AG09319 (cell line): ENCODE data around the gene RGR.

Source experiments
- DNase-seq: peaks from one replicate; pipeline ENCODE4 v3.0.0-alpha.2; 2010; ENCODE audit warnings: low read depth; ENCODE audit errors: extremely low read depth
- CTCF ChIP-seq: IDR thresholded peaks from 2 replicates; pipeline ENCODE4 v1.5.1; 2011; ENCODE audit warnings: low read depth, mild to moderate bottlenecking, inconsistent platforms, low read length, moderate library complexity

RGR gene

GRCh38 chr10:84211566-84211965 lies 33.3 kb upstream of the RGR start:
- TF ChIP-seq CTCF = no peak
- no peak for DNase-seq

- DNase-seq = no peak
- no peak for TF ChIP-seq CTCF
Observed at GRCh38 chr10:84212014-84212413, 32.8 kb upstream of the RGR start.

- TF ChIP-seq CTCF = no peak
- no peak for DNase-seq
Observed at GRCh38 chr10:84213076-84213475, 31.8 kb upstream of the RGR start.

GRCh38 chr10:84214046-84214572 lies 30.7 kb upstream of the RGR start:
- DNase-seq = no peak
- TF ChIP-seq CTCF = no peak

- DNase-seq = no peak
- TF ChIP-seq CTCF = no peak; the same call in none of the 2 replicates
Observed at GRCh38 chr10:84214612-84215235, 30.1 kb upstream of the RGR start.

- DNase-seq = no peak
- TF ChIP-seq CTCF = no peak
Observed at GRCh38 chr10:84216834-84217233, 28.0 kb upstream of the RGR start.

- TF ChIP-seq CTCF = no peak
- DNase-seq = no peak
Observed at GRCh38 chr10:84217746-84218145, 27.1 kb upstream of the RGR start.
